Measurements from ENCODE around the gene IFITM2. TPM values are rescaled to one million over a fixed set of nuclear protein-coding genes. Genes with fewer than 3 reads are reported as not detected.
A peak's percentile ranks its signal among the peaks of the same experiment; 100 is the strongest.
"Not testable (repeated sequence)": the region's sequence is repeated elsewhere in the genome, so short reads cannot be mapped to it uniquely, and the experiment has no call there.

IFITM2 gene
- polyA plus RNA-seq, 3 donors: 212 to 269 (median 215) TPM

- no peak for DNase-seq
Measured at GRCh38 chr11:303363-303762, 4.3 kb upstream of the IFITM2 start.

DNA sequence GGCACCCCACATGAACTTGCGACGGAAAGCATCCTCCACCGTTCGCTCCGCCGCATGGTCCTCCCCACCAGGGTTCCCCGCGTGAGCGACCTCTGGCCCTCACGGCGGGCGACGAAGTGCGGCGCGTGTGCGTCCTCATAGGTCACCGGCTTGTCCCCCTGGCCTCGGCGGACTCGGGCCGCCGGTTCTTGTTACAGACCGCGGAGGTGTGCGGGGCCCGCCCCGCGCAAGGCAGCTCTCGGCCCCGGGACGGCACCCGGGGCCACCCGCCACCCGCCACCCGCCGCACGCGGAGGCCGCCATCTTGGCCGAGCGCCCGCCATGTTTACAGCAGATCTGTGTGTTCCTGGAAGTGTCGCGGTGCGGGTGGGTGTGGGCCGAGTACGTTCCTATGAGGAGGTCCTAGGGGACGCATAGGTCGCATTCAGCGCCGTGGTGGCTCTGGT, 3.5 kb upstream of the IFITM2 start:
- DNase-seq: no peak

DNA sequence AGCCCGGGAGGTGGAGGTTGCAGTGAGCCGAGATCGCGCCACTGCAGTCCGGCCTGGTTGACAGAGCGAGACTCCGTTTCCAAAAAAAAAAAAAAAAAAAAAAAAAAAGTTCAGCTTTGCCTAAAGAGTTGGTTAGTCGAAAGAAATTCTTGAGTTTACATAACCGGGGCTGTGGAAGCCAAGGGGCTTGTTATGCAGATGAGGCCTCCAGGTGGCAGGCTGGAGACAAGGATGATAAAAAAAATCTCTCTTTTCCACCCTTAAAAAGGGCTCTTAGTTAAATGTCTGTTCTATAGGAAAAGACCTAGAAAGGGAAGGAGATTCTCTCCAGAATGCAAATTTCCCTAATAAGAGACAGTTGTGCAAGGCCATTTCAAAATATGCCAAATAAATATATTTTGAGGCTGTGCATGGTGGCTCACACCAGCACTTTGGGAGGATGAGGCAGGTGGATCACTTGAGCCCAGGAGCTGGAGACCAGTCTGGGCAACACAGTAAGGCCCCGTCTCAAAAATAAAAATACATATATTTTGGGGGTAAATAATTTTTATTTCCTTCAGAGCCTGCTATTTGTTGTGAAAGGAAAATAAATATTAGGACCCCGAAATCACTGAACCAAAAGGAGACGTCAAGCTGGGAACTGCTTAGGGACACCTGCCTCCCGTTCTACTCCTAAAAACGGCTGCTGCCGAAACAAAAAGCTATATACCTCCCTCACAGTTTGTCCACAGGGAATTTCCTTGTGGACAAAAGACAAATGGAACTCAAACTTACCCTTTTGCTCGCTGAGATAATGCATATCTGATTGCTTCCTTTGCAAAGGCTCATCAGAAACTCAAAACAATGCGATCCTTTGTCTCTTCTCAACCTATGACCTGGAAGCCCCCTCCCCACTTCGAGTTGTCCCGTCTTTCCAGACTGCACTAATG, 2.4 kb upstream of the IFITM2 start:
- peak; percentile 70 for DNase-seq

- no peak for DNase-seq
Measured at GRCh38 chr11:305844-306211, 1.8 kb upstream of the IFITM2 start.

DNA sequence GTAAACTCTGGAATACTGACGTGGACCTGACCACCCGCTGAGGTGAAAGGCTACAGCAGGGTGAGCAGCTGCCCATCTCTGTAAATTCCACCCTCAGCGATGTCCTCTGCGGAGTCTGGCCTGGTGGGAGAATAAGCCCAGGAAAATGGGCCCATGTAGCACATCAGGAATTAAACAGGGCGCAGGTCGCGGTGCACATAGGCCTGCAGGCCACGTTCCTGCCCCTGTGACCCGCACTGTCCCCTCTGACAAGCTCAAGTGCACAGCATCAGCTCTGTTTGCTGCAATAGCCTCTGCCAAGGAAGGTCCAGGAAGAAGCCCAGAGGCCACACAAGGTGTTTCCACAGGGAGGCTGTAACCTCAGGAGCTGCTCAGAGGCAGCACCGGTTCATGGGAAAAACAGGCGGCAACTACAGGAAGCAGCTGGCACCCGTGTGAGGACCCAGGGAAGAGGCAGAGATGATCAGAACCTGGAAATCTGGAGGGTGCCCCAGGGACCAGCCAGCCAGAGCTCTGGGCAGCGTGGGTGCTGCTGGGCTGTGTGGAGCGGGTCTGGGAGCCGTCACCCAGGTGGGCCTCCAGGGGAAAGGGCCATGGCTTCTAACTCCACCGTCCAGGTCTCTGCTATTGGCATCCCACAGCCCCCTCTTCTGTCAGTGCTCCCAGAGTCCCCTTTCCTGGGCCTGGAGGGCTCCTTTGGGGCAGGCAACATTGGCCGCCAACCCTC, 808 bp upstream of the IFITM2 start:
- no peak for DNase-seq

DNA sequence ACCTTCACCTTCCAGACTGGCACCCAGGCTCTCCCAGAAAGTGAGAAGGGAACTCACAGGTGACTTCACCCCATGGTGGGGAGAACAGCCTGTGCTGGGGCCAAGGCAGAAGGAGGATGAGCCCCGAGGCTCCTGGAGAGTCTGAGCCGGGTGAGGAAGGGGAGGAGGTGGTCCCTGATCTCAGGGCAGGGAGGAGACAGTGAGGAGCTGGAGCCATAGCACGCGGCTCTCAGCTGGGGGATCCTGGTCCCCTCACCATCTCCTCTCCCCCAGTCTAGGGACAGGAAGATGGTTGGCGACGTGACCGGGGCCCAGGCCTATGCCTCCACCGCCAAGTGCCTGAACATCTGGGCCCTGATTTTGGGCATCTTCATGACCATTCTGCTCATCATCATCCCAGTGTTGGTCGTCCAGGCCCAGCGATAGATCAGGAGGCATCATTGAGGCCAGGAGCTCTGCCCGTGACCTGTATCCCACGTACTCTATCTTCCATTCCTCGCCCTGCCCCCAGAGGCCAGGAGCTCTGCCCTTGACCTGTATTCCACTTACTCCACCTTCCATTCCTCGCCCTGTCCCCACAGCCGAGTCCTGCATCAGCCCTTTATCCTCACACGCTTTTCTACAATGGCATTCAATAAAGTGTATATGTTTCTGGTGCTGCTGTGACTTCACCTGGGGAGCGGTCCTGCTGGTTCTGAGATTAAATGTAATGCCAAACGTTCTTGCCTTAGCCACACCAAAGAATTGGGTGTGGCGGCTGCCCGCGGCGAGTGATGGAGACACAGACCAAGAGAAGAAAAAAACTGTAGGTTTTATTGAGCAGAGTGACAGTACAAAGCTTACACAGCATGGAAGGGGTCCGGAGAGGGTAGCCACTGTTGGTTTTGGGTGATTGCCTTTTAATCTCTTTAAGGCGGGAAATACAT, 1.4 kb downstream of the IFITM2 start:
- not testable (repeated sequence) for DNase-seq

GRCh38 chr11:309979-310572, 2.5 kb downstream of the IFITM2 start:
- not testable (repeated sequence) for DNase-seq

- DNase-seq: not testable (repeated sequence)
Measured at GRCh38 chr11:311013-311748, 3.6 kb downstream of the IFITM2 start.

GRCh38 chr11:312092-312816, 4.6 kb downstream of the IFITM2 start:
- no peak for DNase-seq

- DNase-seq: no peak
Measured at GRCh38 chr11:313304-313786, 5.7 kb downstream of the IFITM2 start.

GRCh38 chr11:313787-314553, 6.4 kb downstream of the IFITM2 start, which contains the start of gene IFITM1:
Gene IFITM1 (plus strand): TSS chr11:314040. CDS start chr11:314171, 131 bp downstream.
- DNase-seq: peak; percentile 83

- DNase-seq: not testable (repeated sequence)
Measured at GRCh38 chr11:314554-314875, 6.9 kb downstream of the IFITM2 start.

DNA sequence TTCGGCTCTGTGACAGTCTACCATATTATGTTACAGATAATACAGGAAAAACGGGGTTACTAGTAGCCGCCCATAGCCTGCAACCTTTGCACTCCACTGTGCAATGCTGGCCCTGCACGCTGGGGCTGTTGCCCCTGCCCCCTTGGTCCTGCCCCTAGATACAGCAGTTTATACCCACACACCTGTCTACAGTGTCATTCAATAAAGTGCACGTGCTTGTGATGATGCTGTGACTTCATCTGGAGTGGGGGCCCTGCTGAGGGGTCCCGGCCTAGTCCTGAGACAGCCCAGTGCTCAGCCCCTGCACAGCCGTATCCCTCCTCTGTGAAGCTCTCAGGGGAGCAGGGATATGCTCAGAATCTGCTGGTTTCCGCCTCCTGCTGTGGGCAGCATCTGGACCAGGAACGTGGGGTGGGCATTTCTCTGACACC, 7.5 kb downstream of the IFITM2 start:
- DNase-seq: no peak

DNA sequence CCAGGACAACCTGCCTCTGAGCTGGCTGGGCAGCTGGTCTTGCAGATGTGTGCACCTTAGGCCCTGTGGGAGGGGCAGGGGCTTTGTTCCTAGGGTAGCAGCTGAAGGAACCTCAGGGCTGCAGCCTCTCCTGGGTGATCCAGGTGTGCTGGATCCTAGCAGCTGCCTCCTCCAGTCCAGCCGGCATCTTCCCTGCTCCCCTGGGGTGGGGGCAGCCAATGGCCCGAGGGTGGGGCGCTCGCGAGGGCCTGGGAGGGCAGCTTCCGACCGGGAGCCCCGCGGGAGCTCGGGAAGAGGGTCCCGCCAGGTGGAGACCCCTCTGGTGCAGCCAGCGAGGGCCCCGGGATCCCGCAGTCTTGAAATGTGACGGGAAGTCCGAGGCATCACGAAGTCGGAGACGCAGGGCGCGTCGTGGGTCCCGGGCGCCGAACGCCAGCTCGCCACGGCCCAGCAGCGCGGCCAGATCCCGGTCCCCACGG, 7.9 kb downstream of the IFITM2 start:
- DNase-seq: no peak

DNA sequence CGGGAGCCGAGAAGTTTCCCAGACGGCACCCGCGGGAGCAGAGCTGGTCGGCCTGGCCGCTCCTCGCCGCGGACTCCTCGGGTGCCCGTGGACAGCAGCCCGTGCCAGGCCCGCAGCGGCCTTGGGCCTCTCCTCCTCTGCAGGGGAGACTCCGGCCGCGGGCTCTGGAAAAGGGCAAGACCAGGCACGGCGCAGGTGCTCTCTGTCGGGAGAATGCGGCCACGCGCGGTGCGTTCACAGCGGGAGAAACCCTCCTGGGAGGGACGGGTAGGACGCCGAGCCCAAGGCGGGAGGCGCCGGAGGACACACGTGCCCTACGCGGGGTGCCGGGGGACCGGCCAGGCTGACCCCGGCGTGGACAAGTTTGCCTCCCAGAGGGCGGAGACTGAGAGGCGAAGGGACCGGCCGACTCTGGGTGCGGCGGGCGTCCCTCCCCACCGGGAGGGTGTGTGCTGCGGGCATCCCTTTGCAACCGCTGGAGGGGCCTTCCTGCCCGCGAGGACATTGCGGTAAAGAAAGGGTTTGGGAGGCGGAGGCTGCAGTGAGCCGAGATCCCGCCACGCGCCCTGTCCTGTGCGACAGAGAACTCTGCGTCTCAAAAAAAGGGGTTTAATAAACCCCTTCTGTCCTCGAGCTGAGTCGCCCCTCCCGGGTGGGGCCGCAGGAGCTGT, 8.6 kb downstream of the IFITM2 start:
- no peak for DNase-seq

GRCh38 chr11:316891-317301, 9.3 kb downstream of the IFITM2 start:
- no peak for DNase-seq

DNA sequence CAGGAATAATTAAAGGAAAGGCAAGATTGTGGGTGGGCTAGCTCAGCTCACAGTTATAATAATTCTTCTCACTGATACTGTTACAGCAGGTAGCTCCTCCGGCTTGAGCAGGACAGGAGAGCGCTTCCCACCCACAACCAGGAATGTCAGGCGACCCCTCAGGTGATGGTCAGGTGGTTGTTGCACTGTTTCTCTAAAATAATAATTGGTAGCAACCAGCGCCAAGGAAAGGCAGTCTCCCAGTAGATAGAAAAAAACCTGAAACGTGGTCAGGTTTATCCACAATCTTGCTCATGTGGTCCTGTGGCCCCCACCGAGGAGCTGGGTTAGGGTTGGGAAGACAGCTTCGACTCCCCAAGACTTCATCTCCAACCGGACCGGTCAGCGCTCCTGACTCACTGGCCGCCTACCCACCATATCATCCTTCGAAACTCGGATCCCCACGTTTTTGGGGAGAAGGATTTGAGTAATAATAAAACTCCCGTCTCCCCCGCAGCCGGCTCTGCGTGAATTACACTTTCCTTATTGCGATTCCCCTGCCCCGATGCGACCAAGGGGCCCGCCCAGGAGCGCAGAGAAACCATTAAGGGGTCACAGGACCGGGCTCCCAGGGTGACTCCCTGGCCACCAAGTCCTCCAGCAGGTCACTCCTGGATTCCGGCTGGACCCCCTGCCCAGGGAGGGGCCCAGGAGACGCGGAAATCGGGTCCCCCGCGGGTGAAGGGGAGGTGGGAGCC, 10.2 kb downstream of the IFITM2 start:
- not testable (repeated sequence) for DNase-seq
